ENCODE results near the gene IFI6.

The IFI6 gene

DNA sequence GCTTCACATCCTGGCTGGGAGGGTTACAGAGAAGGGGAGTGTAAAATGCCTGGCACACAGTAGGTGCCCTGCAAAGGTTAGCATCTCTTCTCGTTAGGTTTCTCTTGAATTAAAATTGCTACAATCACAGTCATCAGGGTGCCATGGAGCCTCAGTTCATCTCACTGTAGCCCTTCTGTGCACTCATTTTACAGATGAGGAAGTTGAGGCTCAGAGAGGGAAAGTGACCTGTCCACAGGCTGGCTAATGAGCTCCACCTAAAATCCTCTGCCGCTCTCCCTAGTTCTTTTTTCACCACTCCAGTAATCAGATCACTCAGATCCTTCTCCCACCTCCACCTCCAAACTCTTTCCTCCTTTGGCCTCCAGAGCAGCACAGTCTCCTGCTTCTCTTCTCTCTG lies 54.6 kb downstream of the IFI6 start:
- H3K36me3 ChIP-seq (ENCODE audit: control insufficient read depth, low read length): peaks cover 4% of the 10 kb centered on the region; the same call in 1 of the 2 replicates
- H3K79me2 ChIP-seq (ENCODE audit: control insufficient read depth, low read length): no peaks in the 10 kb centered on the region
- peaks cover 35% of the 10 kb centered on the region for H3K4me1 ChIP-seq (ENCODE audit: control insufficient read depth, low read length)
- H3K4me2 ChIP-seq (ENCODE audit: low read length): no peak overlapping the region
- TF ChIP-seq EZH2phosphoT487 (IDR thresholded peaks at IDR 0.05; ENCODE audit: borderline replicate concordance, low read length) (no peak), CTCF (IDR thresholded peaks at IDR 0.05; ENCODE audit: low read depth, low read length, poor library complexity, severe bottlenecking) (no peak)
- no peaks in the 10 kb centered on the region for H3K27me3 ChIP-seq (ENCODE audit: control insufficient read depth, low read length)
- no peak overlapping the region for H3K27ac ChIP-seq (ENCODE audit: low read depth, low read length)
- H3F3A ChIP-seq (ENCODE audit: control insufficient read depth, insufficient read depth): no peaks in the 10 kb centered on the region; the same call in 1 of the 2 replicates
- H4K20me1 ChIP-seq (ENCODE audit: control insufficient read depth, insufficient read depth, low read depth, low read length): no peaks in the 10 kb centered on the region
- H3K9me3 ChIP-seq (ENCODE audit: control insufficient read depth, insufficient read depth, low read length): no peaks in the 10 kb centered on the region
- no peaks in the 10 kb centered on the region for H3K9me2 ChIP-seq (replicated peaks; ENCODE audit: control insufficient read depth, low read length)
- H3K4me3 ChIP-seq (ENCODE audit: low read length): no peak overlapping the region

- TF ChIP-seq CTCF (IDR thresholded peaks at IDR 0.05; ENCODE audit: low read depth, low read length, poor library complexity, severe bottlenecking): peak; percentile 45
- TF ChIP-seq EZH2phosphoT487 (IDR thresholded peaks at IDR 0.05; ENCODE audit: borderline replicate concordance, low read length): no peak
- Histone ChIP-seq H3K27me3 (ENCODE audit: control insufficient read depth, low read length) (no peaks in the 10 kb centered on the region), H3K9me3 (ENCODE audit: control insufficient read depth, insufficient read depth, low read length) (no peaks in the 10 kb centered on the region), H3K27ac (ENCODE audit: low read depth, low read length) (no peak overlapping the region), H4K20me1 (ENCODE audit: control insufficient read depth, insufficient read depth, low read depth, low read length) (no peaks in the 10 kb centered on the region), H3K4me3 (ENCODE audit: low read length) (no peak overlapping the region), H3K79me2 (ENCODE audit: control insufficient read depth, low read length) (no peaks in the 10 kb centered on the region), H3K4me1 (ENCODE audit: control insufficient read depth, low read length) (peaks cover 30% of the 10 kb centered on the region), H3K9me2 (replicated peaks; ENCODE audit: control insufficient read depth, low read length) (no peaks in the 10 kb centered on the region), H3K4me2 (ENCODE audit: low read length) (no peak overlapping the region), H3K36me3 (ENCODE audit: control insufficient read depth, low read length) (peaks cover 4% of the 10 kb centered on the region; the same call in 1 of the 2 replicates), H3F3A (ENCODE audit: control insufficient read depth, insufficient read depth) (no peaks in the 10 kb centered on the region; the same call in 1 of the 2 replicates)
Measured at GRCh38 chr1:27616441-27616840, 55.6 kb downstream of the IFI6 start.

All from DOHH2 (cell line).